Limb (tissue), 2 donors: Measurements from ENCODE around the gene SLC25A10.

Experiments
- DNase-seq, 2 donors: peaks; one replicate each; pipeline ENCODE4 v3.0.0-alpha.2; 2016; ENCODE audit errors: extremely low spot score in 2 of 2

The SLC25A10 gene

DNA sequence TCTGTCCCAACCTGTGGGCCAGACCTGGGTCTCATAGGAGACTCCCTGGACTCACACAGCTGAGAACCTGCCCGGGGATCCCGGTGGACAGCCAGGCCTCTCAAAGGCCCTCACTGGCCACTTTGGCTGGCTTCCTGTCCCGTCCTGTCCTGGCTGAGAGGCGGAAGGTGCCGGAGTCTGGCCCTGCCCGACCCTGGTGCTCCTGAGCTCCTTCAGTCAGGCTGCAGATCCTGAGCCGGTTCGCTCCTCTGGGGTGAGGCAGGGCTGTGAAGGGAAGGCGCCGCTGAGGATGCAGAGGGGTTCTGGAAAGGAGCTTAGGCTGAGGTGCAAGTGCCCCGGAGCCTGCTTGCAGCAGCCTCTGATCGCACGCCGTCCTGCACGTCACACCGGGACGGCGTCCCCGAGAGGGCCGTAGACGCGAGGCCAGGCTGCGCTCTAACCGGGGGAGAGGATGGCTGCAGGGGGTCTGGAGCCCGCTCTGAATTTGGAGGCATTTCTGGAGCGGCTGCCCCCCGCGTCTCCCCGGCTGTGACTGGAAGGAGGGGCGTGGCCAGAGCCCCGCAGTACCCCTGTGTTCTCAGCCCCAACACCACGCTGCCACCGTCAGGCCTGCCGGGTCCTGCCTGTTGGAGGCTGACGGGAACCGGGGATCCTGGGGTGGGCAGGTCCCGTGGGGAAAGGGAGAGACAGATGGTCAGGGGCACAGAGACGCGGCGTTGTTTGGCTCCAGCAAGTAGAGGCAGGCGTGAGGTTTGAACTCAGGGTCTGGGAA, 24.1 kb upstream of the SLC25A10 start:
- no peak for DNase-seq

DNA sequence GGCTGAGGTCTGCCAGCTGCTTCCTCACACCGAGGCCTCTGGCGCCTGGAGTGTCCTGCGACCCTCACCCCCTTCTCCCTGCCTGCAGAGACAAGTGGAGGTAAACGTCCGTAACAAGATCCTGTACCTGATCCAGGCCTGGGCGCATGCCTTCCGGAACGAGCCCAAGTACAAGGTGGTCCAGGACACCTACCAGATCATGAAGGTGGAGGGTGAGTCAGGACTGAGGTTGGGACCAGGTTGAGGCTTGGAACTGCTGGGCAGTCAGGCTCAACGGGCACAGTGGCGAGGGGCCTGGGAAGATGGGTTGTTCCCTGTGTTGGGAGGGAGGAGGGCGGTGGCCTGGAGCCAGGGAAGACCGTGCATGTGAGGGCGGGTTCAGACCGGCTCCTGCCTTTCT, 23.5 kb upstream of the SLC25A10 start:
- no peak for DNase-seq

DNA sequence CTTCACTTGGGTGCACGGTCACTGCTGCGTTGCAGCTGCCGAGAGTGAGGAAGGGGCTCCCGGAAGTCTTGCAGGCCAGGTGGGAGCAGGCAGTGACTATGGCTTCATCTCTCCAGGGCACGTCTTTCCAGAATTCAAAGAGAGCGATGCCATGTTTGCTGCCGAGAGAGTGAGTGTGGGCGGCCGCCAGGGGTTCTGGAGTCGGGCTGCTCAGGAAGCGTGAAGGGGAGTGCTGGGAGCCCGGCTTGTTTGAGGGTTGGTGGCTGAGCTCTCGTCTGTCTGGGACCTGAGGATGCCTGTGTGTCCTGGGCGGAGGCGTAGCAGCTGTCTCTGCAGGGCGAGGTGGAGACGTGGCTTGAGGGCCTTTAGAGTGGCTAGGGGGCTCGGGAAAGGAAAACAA, 22.0 kb upstream of the SLC25A10 start:
- no peak for DNase-seq

DNA sequence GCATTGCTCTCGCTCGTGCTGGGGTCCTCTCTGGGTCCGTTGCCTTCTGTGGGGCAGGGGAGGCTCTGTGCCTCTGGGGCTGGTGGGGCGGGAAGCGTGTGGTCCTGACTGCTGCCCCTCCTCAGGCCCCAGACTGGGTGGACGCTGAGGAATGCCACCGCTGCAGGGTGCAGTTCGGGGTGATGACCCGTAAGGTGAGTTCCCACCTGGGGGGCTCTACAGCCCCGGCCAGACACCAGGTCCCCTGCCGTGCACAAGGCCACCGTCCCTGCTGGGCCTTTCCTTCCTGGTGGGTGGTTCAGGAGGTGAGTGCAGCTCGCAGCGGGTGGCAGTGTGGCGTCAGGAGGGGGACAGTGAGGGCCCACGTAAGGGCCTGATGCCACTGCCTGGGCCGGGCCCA, 21.5 kb upstream of the SLC25A10 start:
- no peak for DNase-seq

DNA sequence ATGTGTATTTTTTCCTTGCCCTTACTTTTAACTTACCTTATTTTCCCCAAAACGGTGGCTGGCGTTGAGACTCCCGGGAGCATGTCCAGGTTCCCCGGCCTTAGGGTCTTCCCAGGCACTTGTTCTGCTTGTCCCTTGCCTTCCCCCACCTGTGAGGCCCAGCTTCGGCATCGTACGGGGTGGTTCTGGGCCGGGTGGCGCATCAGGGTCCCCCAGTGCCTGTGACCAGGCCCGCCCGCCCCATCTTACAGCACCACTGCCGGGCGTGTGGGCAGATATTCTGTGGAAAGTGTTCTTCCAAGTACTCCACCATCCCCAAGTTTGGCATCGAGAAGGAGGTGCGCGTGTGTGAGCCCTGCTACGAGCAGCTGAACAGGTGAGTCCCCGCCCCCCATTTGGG, 20.9 kb upstream of the SLC25A10 start:
- no peak for DNase-seq

DNA sequence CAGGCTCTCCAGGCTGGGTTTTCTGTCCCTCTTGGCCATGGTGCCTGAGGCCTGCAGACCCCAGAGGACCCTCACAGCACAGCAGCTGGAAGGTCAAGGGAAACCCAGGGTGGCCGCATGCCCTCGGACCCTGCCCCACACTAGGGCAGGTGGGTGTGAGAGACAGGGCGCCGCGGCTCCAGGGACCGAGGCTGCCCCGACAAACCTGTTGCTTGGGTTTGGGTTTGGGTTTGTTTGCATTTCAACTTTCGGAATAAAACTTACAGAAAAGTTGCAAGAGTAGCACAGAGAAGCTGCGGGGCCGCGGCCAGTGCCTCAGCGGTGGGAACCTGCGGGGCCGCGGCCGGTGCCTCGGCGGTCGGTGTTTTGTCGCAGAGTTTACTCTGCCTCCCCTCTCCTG, 20.5 kb upstream of the SLC25A10 start:
- no peak for DNase-seq

DNA sequence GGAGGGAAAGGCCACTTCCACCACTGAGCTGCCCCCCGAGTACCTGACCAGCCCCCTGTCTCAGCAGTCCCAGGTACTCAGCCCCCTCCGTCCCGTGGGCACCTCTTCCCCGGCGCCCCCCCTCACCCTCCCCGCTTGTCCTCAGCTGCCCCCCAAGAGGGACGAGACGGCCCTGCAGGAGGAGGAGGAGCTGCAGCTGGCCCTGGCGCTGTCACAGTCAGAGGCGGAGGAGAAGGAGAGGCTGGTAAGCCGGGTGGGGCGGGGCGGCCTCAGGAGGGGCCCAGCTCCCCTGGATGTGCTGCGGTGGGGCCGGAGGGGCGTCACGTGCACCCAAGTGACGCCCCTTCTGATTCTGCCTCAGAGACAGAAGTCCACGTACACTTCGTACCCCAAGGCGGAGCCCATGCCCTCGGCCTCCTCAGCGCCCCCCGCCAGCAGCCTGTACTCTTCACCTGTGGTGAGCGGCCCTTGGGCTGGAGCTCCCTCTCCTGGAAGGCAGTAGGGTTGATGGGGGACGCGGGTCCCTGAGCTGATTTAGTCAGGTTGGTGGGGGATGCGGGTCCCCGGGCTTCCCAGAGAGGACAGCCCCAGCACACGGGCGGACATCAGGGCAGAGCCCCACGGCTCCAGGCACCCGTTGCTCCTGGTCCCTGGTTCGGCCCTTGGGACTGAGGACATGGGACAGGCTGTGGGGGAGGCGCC, 18.4 kb upstream of the SLC25A10 start:
- no peak for DNase-seq

DNA sequence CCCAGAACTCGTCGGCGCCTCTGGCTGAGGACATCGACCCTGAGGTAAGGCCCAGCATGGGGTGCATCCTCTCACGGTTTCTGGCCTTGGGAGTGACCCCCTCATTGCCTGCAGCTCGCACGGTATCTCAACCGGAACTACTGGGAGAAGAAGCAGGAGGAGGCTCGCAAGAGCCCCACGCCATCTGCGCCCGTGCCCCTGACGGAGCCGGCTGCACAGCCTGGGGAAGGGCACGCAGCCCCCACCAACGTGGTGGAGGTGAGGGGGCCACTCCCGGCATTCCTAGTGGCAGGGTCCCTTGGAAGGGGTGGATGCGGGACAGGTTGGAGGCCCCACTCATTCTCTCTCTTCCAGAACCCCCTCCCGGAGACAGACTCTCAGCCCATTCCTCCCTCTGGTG, 17.3 kb upstream of the SLC25A10 start:
- no peak for DNase-seq

DNA sequence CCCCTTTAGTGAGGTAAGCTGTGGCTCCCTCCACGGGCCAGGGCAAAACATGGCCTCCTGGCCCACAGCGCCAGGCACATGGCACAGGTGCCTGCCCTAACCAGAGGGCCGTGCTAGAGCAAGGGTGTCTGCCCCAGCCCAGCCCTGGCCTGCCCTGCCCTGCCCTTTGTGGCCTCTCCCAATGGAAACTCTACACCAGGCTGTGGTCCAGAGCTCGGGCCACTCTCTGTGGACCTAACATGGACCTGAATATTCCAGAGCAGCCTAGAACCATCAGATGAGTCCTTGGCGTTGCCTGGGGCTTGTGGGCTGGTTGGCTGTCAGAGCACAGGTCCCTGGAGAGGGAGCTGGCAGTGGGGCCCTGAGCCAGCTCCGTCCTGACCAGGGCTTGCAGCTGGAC, 16.9 kb upstream of the SLC25A10 start:
- DNase-seq: no peak

DNA sequence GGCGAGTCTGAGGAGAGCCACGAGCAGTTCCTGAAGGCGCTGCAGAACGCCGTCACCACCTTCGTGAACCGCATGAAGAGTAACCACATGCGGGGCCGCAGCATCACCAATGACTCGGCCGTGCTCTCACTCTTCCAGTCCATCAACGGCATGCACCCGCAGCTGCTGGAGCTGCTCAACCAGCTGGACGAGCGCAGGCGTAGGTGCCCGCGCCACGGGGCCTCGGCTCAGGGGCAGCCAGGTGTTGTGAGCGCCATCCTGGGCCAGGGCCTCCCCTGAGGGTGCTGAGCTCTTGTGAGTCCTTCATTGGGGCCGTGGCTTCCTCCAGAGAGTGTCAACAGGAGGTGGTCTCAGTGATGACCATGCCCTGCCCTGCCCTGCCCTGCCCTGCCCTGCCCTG, 16.3 kb upstream of the SLC25A10 start:
- no peak for DNase-seq

DNA sequence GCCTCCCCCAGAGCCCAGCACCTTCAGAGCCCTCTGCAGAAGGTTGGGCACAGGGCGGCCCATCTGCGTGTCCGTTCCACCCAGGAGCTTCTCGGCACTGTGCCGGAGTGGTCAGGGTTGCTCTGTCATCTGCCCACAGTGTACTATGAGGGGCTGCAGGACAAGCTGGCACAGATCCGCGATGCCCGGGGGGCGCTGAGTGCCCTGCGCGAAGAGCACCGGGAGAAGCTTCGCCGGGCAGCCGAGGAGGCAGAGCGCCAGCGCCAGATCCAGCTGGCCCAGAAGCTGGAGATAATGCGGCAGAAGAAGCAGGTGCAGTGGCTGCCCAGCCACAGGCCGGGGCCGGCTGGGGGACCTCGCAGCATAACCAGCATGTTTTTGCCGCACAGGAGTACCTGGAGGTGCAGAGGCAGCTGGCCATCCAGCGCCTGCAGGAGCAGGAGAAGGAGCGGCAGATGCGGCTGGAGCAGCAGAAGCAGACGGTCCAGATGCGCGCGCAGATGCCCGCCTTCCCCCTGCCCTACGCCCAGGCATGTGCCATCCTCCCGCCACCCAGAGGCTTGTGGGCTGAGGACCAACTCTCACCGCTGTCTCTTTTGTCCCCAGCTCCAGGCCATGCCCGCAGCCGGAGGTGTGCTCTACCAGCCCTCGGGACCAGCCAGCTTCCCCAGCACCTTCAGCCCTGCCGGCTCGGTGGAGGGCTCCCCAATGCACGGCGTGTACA, 15.7 kb upstream of the SLC25A10 start:
- no peak for DNase-seq

DNA sequence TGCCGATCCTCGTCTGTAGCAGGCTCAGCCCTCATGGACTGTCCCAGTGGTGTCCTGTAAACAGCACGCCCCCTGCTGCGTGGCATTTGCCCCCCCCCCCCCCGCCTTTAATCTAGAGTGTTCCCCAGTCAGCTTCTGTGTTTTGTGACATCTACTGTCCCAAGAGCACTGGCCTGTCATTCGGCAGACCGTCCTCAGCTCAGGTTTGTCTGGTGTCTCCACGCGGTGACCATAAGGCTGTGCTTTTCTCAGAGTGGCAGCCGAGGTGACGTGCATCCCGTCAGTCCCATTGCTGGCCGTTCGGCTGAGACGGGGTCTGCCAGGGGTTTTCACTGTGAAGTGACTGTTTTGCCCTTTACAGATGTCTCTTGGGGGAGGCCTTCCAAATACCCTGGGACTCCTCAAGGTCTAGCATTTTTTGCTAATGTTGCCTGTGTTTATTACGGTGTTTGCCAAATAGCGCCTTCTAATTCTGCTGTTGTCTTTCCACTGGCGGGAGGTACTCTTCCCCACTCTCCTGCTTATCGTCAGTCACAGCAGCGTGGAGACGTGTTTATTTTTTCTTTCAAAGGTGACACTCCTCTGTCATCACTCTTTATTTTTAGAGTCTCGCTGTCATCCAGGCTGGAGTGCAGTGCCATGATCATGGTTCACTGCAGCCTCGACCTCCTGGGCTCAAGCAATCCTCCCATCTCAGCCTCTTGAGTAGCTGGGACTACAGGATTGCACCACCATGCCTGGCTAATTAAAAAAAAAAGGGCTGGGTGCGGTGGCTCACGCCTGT, 14.6 kb upstream of the SLC25A10 start:
- no peak for DNase-seq

DNA sequence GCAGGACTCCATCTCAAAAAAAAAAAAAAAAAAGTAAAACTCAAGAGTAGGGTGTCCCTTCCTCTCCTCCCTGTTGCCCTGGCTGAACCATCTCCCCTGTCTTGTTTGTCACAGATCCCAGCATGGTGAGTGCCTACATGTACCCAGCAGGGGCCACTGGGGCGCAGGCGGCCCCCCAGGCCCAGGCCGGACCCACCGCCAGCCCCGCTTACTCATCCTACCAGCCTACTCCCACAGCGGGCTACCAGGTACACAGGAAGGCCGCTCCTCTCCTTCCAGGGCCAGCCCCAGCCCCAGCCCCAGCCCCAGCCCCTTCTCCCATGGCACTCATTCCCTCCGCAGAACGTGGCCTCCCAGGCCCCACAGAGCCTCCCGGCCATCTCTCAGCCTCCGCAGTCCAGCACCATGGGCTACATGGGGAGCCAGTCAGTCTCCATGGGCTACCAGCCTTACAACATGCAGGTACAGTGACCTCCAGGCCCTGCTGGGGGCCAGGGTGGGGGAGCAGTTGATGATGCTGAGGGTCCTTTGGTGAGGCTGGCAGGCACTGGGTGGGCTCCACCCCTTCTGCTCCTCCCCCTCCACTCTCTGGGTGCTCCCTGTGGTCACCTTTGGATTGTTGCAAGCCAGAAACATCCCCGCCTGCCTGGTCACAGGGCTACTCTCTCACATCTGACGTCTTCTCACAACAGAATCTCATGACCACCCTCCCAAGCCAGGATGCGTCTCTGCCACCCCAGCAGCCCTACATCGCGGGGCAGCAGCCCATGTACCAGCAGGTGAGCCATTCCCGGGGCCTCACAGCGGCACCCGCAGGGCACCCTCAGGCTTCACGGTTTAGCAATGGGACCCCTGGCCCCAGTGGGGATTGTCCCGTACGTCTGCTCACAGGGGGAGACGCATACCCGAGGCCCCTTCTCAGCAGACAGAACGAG, 11.5 kb upstream of the SLC25A10 start:
- DNase-seq: no peak

DNA sequence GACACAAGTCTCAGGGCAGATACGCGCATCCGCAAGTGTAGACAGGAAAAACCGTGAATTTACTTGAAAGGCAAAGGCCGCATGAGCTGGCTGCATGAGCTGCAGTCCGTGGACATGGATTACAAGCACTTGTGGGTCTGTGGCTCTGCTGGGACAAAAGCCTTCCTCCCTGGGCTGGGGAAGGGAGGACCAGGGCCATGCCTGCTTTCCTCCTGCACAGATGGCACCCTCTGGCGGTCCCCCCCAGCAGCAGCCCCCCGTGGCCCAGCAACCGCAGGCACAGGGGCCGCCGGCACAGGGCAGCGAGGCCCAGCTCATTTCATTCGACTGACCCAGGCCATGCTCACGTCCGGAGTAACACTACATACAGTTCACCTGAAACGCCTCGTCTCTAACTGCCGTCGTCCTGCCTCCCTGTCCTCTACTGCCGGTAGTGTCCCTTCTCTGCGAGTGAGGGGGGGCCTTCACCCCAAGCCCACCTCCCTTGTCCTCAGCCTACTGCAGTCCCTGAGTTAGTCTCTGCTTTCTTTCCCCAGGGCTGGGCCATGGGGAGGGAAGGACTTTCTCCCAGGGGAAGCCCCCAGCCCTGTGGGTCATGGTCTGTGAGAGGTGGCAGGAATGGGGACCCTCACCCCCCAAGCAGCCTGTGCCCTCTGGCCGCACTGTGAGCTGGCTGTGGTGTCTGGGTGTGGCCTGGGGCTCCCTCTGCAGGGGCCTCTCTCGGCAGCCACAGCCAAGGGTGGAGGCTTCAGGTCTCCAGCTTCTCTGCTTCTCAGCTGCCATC, 10.6 kb upstream of the SLC25A10 start:
- no peak for DNase-seq

DNA sequence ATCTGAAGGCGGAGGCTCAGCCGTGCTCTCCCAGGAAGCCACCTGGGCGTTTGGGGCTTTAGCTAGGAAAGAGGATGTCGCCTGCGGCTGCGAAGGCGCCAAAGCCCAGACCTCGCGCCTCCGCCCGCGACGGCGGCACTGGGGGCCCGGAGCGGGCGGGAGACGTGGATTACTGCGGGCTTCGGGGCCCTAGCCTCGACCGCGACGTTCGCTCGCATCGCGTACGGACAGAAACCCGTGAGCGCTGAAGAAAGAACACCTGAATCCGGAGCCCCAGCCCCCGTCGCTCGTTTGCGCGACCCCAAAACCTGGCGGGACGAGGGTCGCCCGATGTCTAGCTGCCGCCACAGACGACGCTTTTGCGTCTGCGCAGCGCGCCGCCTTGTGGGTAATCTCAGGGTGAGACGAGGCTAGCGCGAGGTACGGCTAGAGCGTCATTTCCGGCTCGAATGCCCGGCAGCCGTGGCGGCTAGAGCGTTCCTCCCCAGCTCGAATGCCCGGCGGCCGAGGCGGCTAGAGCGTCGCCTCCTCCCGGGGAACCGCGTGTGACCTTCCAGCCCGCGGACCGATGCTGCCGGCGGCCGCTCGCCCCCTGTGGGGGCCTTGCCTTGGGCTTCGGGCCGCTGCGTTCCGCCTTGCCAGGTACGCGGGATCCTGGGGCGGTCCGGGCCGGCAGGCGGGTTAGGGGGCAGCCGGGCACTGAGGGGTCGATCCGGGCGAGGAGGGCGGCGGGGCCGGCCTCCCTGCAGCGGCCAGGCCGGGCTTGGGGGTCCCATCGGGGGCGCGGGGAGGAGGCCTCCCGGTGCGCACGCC, 8.9 kb upstream of the SLC25A10 start, which contains the start of gene MRPL12:
TSS of gene MRPL12 (plus strand) at position 434 of the 813 bp plus-strand sequence. CDS start at position 569, 135 bp downstream.
- peak; percentile 94 to 96 for DNase-seq

DNA sequence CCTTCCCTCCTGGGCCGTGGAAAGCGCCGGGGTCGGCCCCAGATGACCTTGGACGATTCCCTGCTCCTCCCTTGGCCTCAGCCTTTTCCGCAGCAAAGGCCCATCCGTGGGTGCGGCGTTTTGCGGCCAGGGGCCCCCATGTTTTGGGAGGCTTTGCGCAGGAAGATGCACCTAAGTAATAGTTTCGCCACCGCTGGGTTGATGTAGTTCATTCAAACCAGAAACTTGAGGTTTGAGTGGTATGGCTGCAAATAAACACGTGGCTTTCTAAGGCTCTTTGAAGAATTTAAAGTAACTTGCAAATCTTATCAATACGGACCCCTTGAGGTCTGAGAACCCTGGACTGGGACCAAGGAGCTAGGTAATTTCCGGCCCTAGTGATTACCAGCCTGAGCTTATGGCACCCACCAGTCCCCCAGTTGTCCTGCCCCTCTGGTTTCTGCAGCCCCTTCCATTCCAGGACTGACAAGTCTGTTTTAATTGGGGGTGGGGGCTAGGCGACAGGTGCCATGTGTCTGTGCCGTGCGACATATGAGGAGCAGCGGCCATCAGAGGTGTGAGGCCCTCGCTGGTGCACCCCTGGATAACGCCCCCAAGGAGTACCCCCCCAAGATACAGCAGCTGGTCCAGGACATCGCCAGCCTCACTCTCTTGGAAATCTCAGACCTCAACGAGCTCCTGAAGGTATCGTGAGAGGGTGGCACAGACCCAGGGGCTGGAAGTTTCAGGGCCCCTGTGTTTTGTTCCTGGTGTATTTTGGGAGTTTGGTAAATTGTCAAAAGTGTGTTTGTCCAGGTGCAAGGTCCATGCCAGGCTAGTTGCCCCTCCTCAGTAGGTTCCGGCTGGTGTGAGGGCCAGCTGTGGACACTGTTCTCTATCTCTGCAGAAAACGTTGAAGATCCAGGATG, 8.1 kb upstream of the SLC25A10 start:
- no peak for DNase-seq

DNA sequence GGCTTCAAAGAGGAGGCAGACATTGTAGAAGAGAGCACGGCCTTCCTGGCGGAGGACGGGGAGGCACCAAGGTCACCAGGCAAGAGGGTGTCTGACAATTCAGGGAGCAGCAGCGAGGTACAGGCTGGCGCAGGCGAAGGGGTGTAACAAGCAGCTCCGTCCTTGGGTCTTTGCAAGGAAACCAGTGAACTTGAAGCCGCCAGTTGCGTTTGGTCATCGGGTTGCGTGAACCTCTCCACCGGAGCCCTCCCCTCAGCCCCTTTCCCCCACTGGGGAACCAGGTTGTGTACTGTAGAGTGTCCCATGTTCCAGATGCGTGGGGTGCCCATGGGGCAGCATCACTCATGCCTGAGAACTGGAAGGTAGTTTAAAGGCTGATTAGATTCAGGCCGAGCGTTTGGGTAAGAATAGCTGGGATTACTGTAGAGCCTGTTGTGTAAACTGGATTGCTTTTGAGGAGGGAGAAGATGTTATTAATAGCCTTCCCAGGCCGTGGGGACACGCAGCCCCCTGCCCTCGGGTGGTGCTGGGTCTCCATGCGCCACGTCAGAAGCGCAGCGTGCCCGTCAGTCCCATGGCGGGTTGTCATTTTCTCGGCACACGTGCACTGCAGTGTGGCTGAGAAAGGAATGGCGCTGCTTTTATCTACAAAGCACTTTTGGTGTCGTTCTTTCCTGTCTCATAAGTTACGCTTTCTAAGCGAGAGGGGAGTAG, 6.4 kb upstream of the SLC25A10 start:
- DNase-seq: no peak
